SK-MEL-5 (cell line): ENCODE data around the gene KLF13. TPM values are rescaled to one million over a fixed set of nuclear protein-coding genes. Genes with fewer than 3 reads are reported as not detected.
A peak's percentile ranks its signal among the peaks of the same experiment; 100 is the strongest.

ENCODE experiments used
- DNase-seq: peaks from one replicate; pipeline ENCODE4 v3.0.0-alpha.2; 2016; ENCODE audit warnings: low read depth, low spot score
- in situ Hi-C: cut with HindIII; loops from 2 replicates; pipeline ENCODE4 v1.10.0; 2016; ENCODE audit warnings: low sequenced_read_pairs, high pct_unique_total_duplicates, low pct_unique_long_range_greater_than_20kb
- total RNA-seq: library from RNA; depleted of rRNA; stranded (reverse); fragments of >200 nt; shearing (Covaris generic); gene quantifications from 2 replicates; pipeline ENCODE4 v1.2.3, GENCODE V29; 2014

The KLF13 gene
- total RNA-seq, 1 experiment from 2014 or later = 17.3 TPM

- in situ Hi-C loops = no loop called here
- peak; percentile 63 for DNase-seq
These were observed 70.4 kb downstream of the KLF13 start for GRCh38 chr15:31396881-31397560.

- in situ Hi-C loops = no loop called here
- no peak for DNase-seq
These were observed 71.4 kb downstream of the KLF13 start for GRCh38 chr15:31397851-31398661.

- in situ Hi-C loops = no loop called here
These were observed 72.2 kb downstream of the KLF13 start for GRCh38 chr15:31398677-31399301.

GRCh38 chr15:31399544-31400171 lies 73.0 kb downstream of the KLF13 start:
- in situ Hi-C loops = no loop called here

More at GRCh38 chr15:31398677-31399301, 72.2 kb downstream of the KLF13 start:
- no peak for DNase-seq

GRCh38 chr15:31400222-31400927 lies 73.7 kb downstream of the KLF13 start:
- in situ Hi-C loops = no loop called here
- DNase-seq = no peak

More at GRCh38 chr15:31399544-31400171, 73.0 kb downstream of the KLF13 start:
- DNase-seq = no peak

GRCh38 chr15:31401282-31401681 lies 74.6 kb downstream of the KLF13 start:
- in situ Hi-C loops = no loop called here
- DNase-seq = no peak

- in situ Hi-C loops = no loop called here
These were observed 75.4 kb downstream of the KLF13 start for GRCh38 chr15:31402003-31402402.

GRCh38 chr15:31402511-31403056 lies 75.9 kb downstream of the KLF13 start:
- in situ Hi-C loops = no loop called here
- no peak for DNase-seq

More at GRCh38 chr15:31402003-31402402, 75.4 kb downstream of the KLF13 start:
- DNase-seq = no peak

GRCh38 chr15:31403096-31403495 lies 76.5 kb downstream of the KLF13 start:
- in situ Hi-C loops = no loop called here
- no peak for DNase-seq

GRCh38 chr15:31403606-31404005 lies 77.0 kb downstream of the KLF13 start:
- in situ Hi-C loops = no loop called here
- no peak for DNase-seq

- DNase-seq = no peak
- in situ Hi-C loops = no loop called here
These were observed 77.7 kb downstream of the KLF13 start for GRCh38 chr15:31404345-31404744.

- no peak for DNase-seq
- in situ Hi-C loops = no loop called here
These were observed 78.7 kb downstream of the KLF13 start for GRCh38 chr15:31405200-31405920.

- in situ Hi-C loops = no loop called here
- DNase-seq = no peak
These were observed 80.7 kb downstream of the KLF13 start for GRCh38 chr15:31407376-31407775.

- DNase-seq = no peak
- in situ Hi-C loops = no loop called here
These were observed 81.2 kb downstream of the KLF13 start for GRCh38 chr15:31407851-31408250.

- in situ Hi-C loops = no loop called here
- no peak for DNase-seq
These were observed 82.1 kb downstream of the KLF13 start for GRCh38 chr15:31408724-31409123.

GRCh38 chr15:31409171-31409570 lies 82.5 kb downstream of the KLF13 start:
- in situ Hi-C loops = no loop called here
- DNase-seq = no peak

- DNase-seq = no peak
- in situ Hi-C loops = no loop called here
These were observed 86.2 kb downstream of the KLF13 start for GRCh38 chr15:31412824-31413223.
